K562 (cell line): ENCODE measurements around the gene NAV2. TPM values are rescaled to one million over a fixed set of nuclear protein-coding genes. Genes with fewer than 3 reads are reported as not detected.

Experiments used
- ATAC-seq: fragments of 200-7000 bp; cut with Tn5 transposase; 3 replicates; pipeline ENCODE4 v1.9.1; 2020; ENCODE audit warnings: moderate library complexity
- BruUV-seq: library from RNA; stranded (reverse); fragments of 400-500 nt; replicated peaks from 2 replicates; lab custom pipeline; 2021; lab: Mats Ljungman, UMichigan
- CTCF ChIA-PET: fragments of 300-600 bp; formaldehyde crosslinking; extraction: SDS; loops from one replicate; lab custom pipeline; 2021; ENCODE audit warnings: low intra/inter-chr PET ratio; lab: Yijun Ruan, JAX
- POLR2A ChIA-PET: fragments of 300-600, 350-650 bp; sonication (Branson Sonifier 250); formaldehyde crosslinking; extraction: SDS; loops from one replicate; lab custom pipeline; 2021; ENCODE audit warnings: antibody characterized with exemption, inconsistent platforms; lab: Yijun Ruan, JAX
- DNase-seq, 4 experiments: peaks; one replicate each; pipeline versions ENCODE4 v3.0.0 to v3.0.0-alpha.2; 2011 to 2018; ENCODE audit warnings: low spot score in 3 of 4, mixed read lengths in 3 of 4; ENCODE audit errors: extremely low read depth in 1 of 4
- FAIRE-seq: peaks from 2 replicates; lab custom pipeline; 2011; peaks lifted over from hg19 to GRCh38; lab: Jason Lieb, UNC
- H2AFZ ChIP-seq: 2 replicates; pipeline ENCODE4 v1.6.0; 2011; ENCODE audit warnings: low read depth, low read length, control low read depth, inconsistent platforms
- H3K27ac ChIP-seq: fragments of 200-600 bp; 3 replicates; pipeline ENCODE4 v1.8.0; 2011; ENCODE audit warnings: low read depth, mild to moderate bottlenecking, control low read depth, inconsistent platforms, low read length, moderate library complexity, mixed read lengths; ENCODE audit errors: extremely low read depth
- H3K27me3 ChIP-seq, 2 experiments: fragments of 300-600 bp in 1 of 2; 2 replicates in 1 of 2; 3 replicates in 1 of 2; pipeline versions ENCODE4 v1.6.0 to v1.8.0; 2011; ENCODE audit warnings: inconsistent platforms in 2 of 2, low read length in 2 of 2, mild to moderate bottlenecking in 1 of 2, mixed read lengths in 1 of 2, moderate library complexity in 1 of 2; ENCODE audit not compliant: control insufficient read depth in 2 of 2, insufficient read depth in 2 of 2
- H3K36me3 ChIP-seq: fragments of 300-600 bp; 3 replicates; pipeline ENCODE4 v1.8.0; 2011; ENCODE audit warnings: mild to moderate bottlenecking, low read length, inconsistent platforms; ENCODE audit not compliant: control insufficient read depth, insufficient read depth
- H3K4me1 ChIP-seq, 2 experiments: fragments of 200-600 bp in 1 of 2; replicated peaks in 1 of 2; 2 replicates in 1 of 2; 3 replicates in 1 of 2; pipeline versions ENCODE4 v1.5.1 to v1.8.0; 2011; ENCODE audit warnings: inconsistent platforms in 2 of 2, low read length in 2 of 2, mild to moderate bottlenecking in 1 of 2, mixed read lengths in 1 of 2, moderate library complexity in 1 of 2; ENCODE audit not compliant: control insufficient read depth in 2 of 2, insufficient read depth in 2 of 2
- H3K4me2 ChIP-seq: 2 replicates; pipeline ENCODE4 v1.6.1; 2011; ENCODE audit warnings: low read length, control low read depth, inconsistent platforms, mixed read lengths; ENCODE audit not compliant: insufficient read depth
- H3K4me3 ChIP-seq: fragments of 200-600 bp; sonication (generic), shearing (Covaris generic); 2 replicates; pipeline ENCODE4 v1.5.1; 2016; ENCODE audit warnings: control low read depth, inconsistent platforms
- H3K79me2 ChIP-seq: fragments of 200-600 bp; 3 replicates; pipeline ENCODE4 v1.8.0; 2011; ENCODE audit warnings: low read length, inconsistent platforms; ENCODE audit not compliant: control insufficient read depth, insufficient read depth
- H3K9ac ChIP-seq, 2 experiments: 2 replicates each; pipeline versions ENCODE4 v1.6.0 to v1.6.1; 2011; ENCODE audit warnings: low read depth in 2 of 2, low read length in 2 of 2, control low read depth in 1 of 2, inconsistent platforms in 1 of 2, mild to moderate bottlenecking in 1 of 2, mixed read lengths in 1 of 2; ENCODE audit not compliant: insufficient read depth in 1 of 2
- H3K9me1 ChIP-seq: one replicate; pipeline ENCODE4 v1.6.0; 2011; ENCODE audit warnings: inconsistent platforms, mild to moderate bottlenecking, low read length, moderate library complexity; ENCODE audit not compliant: control insufficient read depth, insufficient read depth
- H3K9me3 ChIP-seq: replicated peaks from 2 replicates; pipeline ENCODE4 v1.5.1; 2011; ENCODE audit warnings: low read depth, low read length, inconsistent platforms; ENCODE audit not compliant: control insufficient read depth, insufficient read depth
- H4K20me1 ChIP-seq: replicated peaks from 2 replicates; pipeline ENCODE4 v1.6.1; 2011; ENCODE audit warnings: low read length, inconsistent platforms, mixed read lengths; ENCODE audit not compliant: control insufficient read depth, insufficient read depth
- ATF4 ChIP-seq: fragments of 450-650 bp; formaldehyde crosslinking; IDR thresholded peaks from 2 replicates; pipeline ENCODE4 v1.4.0; 2022; ENCODE audit warnings: mild to moderate bottlenecking, moderate library complexity
- C11orf30 ChIP-seq: fragments of 450-650 bp; IDR thresholded peaks from 2 replicates; pipeline ENCODE4 v1.6.1; 2016; ENCODE audit warnings: low read depth, mild to moderate bottlenecking
- CXXC5 ChIP-seq: fragments of 250-450 bp; sonication (Bioruptor Pico); IDR thresholded peaks from 2 replicates; pipeline ENCODE4 v1.8.0; 2022; ENCODE audit warnings: inconsistent platforms, mild to moderate bottlenecking, moderate library complexity
- ELF2 ChIP-seq: fragments of 250-450 bp; sonication (Bioruptor Pico); IDR thresholded peaks from 2 replicates; pipeline ENCODE4 v1.5.0; 2021; ENCODE audit warnings: mild to moderate bottlenecking
- HDAC2 ChIP-seq: fragments of 450-650 bp; IDR thresholded peaks from 2 replicates; pipeline ENCODE4 v1.6.1; 2016; ENCODE audit warnings: mild to moderate bottlenecking
- MBD2 ChIP-seq: sonication (generic); IDR thresholded peaks from 2 replicates; pipeline ENCODE4 v1.6.1; 2016; ENCODE audit warnings: low read depth, borderline replicate concordance
- PPARD ChIP-seq: fragments of 250-450 bp; sonication (Bioruptor Pico); IDR thresholded peaks from 2 replicates; pipeline ENCODE4 v1.8.0; 2022; ENCODE audit warnings: inconsistent platforms, mild to moderate bottlenecking, moderate library complexity
- PTBP1 ChIP-seq: fragments of 200-400 bp; formaldehyde crosslinking; IDR thresholded peaks from 2 replicates; pipeline ENCODE4 v1.6.1; 2017; ENCODE audit warnings: low read depth, low read length
- RBM14 ChIP-seq: fragments of 200-400 bp; formaldehyde crosslinking; IDR thresholded peaks from 2 replicates; pipeline ENCODE4 v1.6.1; 2018; ENCODE audit warnings: low read depth, mild to moderate bottlenecking, low read length, moderate library complexity, borderline replicate concordance; ENCODE audit not compliant: insufficient read depth
- ZNF384 ChIP-seq: IDR thresholded peaks from 2 replicates; pipeline ENCODE4 v1.6.1; 2012; ENCODE audit warnings: low read depth, low read length, improper control_type of control experiment
- ZNF644 ChIP-seq: fragments of 200-800 bp; sonication (Bioruptor generic); IDR thresholded peaks from 2 replicates; pipeline ENCODE4 v1.6.1; 2016; ENCODE audit warnings: low read depth, missing genetic modification characterization, missing compliant biosample characterization
- ZSCAN29 ChIP-seq: fragments of 450-650 bp; IDR thresholded peaks from 2 replicates; pipeline ENCODE4 v1.6.1; 2017
- WGBS: fragments of 100-300 bp; shearing (Covaris generic); methylation state at CpG from one replicate; pipeline ENCODE4 v1.1.6; 2016; ENCODE audit warnings: low coverage, mixed read lengths; ENCODE audit not compliant: insufficient coverage; ENCODE audit errors: missing lambda C conversion rate; 5-methylcytosine and 5-hydroxymethylcytosine counted together
- in situ Hi-C: fragments of 300-500 bp; cut with MboI; formaldehyde crosslinking; loops from 4 replicates; pipeline ENCODE4 v1.15.0; 2018; ENCODE audit warnings: inconsistent platforms, mixed read lengths
- intact Hi-C: fragments of 100-400 bp; cut with micrococcal nuclease; formaldehyde crosslinking; loops from 2 replicates; pipeline ENCODE4 v1.14.2; 2022
- polyA plus RNA-seq, 8 experiments: library from polyadenylated mRNA; depleted of rRNA in 4 of 8; stranded (reverse) in 5 of 8; unstranded in 3 of 8; fragments of >200 nt; fragmentation: Nextera tagmentation in 2 of 8; fragmentation: Illumina TruSeq in 1 of 8; extraction: Ambion mirVana in 2 of 8; extraction: Trizol in 1 of 8; gene quantifications; 2 replicates each; pipeline versions ENCODE4 v1.2.1 to v1.2.3, GENCODE V29; 2011 to 2014; ENCODE audit warnings: inconsistent platforms in 1 of 8, missing spikeins in 1 of 8
- total RNA-seq, 7 experiments: library from RNA; depleted of rRNA in 6 of 7; stranded (reverse); fragments of >200 nt in 6 of 7; fragmentation: Illumina TruSeq in 2 of 7; extraction: Trizol in 2 of 7; gene quantifications; 2 replicates each; pipeline versions ENCODE4 v1.2.1 to v1.2.3, GENCODE V29; 2011 to 2021; ENCODE audit warnings: low replicate concordance in 1 of 7

NAV2 gene
- total and polyA plus RNA-seq, 9 of the 15 experiments (the other 6 are each of a cell fraction or from before 2014, with no cell fraction given): 0.03 to 0.35 (median 0.05) TPM

- BruUV-seq: no TSS peak
These were observed 14.9 kb upstream of the NAV2 start for GRCh38 chr11:19697721-19698121.

More at GRCh38 chr11:19697721-19698121, 14.9 kb upstream of the NAV2 start:
- H4K20me1 ChIP-seq: no peaks in the 10 kb centered on the region
- no peaks in the 10 kb centered on the region for H3K79me2 ChIP-seq
- no peak overlapping the region for H3K27ac ChIP-seq
- H3K9me3 ChIP-seq: no peaks in the 10 kb centered on the region
- DNase-seq: no peak
- intact Hi-C loops (no loop called here), in situ Hi-C loops (no loop called here)
- no peaks in the 10 kb centered on the region for H3K9me1 ChIP-seq
- no peak for FAIRE-seq
- no peak overlapping the region for H3K4me2 ChIP-seq
- no peak for ATAC-seq
- no peaks in the 10 kb centered on the region for H3K4me1 ChIP-seq
- ChIA-PET CTCF (no interaction called here), POLR2A (no interaction called here)
- TF ChIP-seq CXXC5 (no peak), MBD2 (no peak), RBM14 (no peak), PTBP1 (no peak), C11orf30 (no peak), ELF2 (CRISPR knock-in tag) (no peak), ZSCAN29 (no peak), PPARD (no peak), ZNF644 (tag) (no peak), ZNF384 (no peak), HDAC2 (no peak), ATF4 (no peak)
- no peak overlapping the region for H2AFZ ChIP-seq
- no peaks in the 10 kb centered on the region for H3K36me3 ChIP-seq
- no peak overlapping the region for H3K9ac ChIP-seq
- H3K4me3 ChIP-seq: no peak overlapping the region
- peaks cover 0 to 8% of the 10 kb centered on the region in 2 experiments; a peak in 2 of 5 replicates for H3K27me3 ChIP-seq
- 0% methylated on average over 4 of the region's 4 CpGs for WGBS
